Activated CD4-positive, alpha-beta T cell treated with anti-CD3 and anti-CD28 coated beads, Interleukin-2, amount 10 ng/mL, durations not matched to agents 7 days and 5 days (primary cell): Measurements from ENCODE around the gene LCN9. TPM values are rescaled to one million over a fixed set of nuclear protein-coding genes. Genes with fewer than 3 reads are reported as not detected.
"Not testable (repeated sequence)": the region's sequence is repeated elsewhere in the genome, so short reads cannot be mapped to it uniquely, and the experiment has no call there.

Experiments
- CTCF ChIA-PET: fragments of 350-600 bp; sonication (Branson Sonifier 250); formaldehyde crosslinking; loops from one replicate; lab custom pipeline; 2021; ENCODE audit warnings: antibody characterized with exemption; lab: Charles Lee
- POLR2A ChIA-PET: fragments of 350-600 bp; sonication (Branson Sonifier 250); formaldehyde crosslinking; loops from one replicate; lab custom pipeline; 2021; ENCODE audit warnings: antibody characterized with exemption; lab: Charles Lee
- DNase-seq: peaks from one replicate; pipeline ENCODE4 v3.0.0-alpha.2; 2020
- H3K27ac Mint-ChIP-seq: one replicate; pipeline ENCODE4 v1.8.0; 2021; ENCODE audit warnings: mild to moderate bottlenecking, moderate library complexity, mixed read lengths
- H3K27me3 Mint-ChIP-seq: one replicate; pipeline ENCODE4 v1.8.0; 2021; ENCODE audit warnings: mixed read lengths
- H3K36me3 Mint-ChIP-seq: one replicate; pipeline ENCODE4 v1.8.0; 2021; ENCODE audit warnings: low read depth, mixed read lengths
- H3K4me1 Mint-ChIP-seq: one replicate; pipeline ENCODE4 v1.8.0; 2021; ENCODE audit warnings: mixed read lengths
- H3K4me3 Mint-ChIP-seq: one replicate; pipeline ENCODE4 v1.8.0; 2021; ENCODE audit warnings: mild to moderate bottlenecking, moderate library complexity, mixed read lengths
- H3K9me3 Mint-ChIP-seq: one replicate; pipeline ENCODE4 v1.8.0; 2021; ENCODE audit warnings: mixed read lengths
- total RNA-seq, 2 experiments: library from RNA; stranded (reverse); gene quantifications; one replicate each; pipeline ENCODE4 v1.2.3, GENCODE V29; 2021

Gene LCN9
- total RNA-seq, 2 experiments from 2014 or later, result not detected

GRCh38 chr9:135624282-135624681, 38.8 kb upstream of the LCN9 start:
- CTCF ChIA-PET, result no interaction called here
- POLR2A ChIA-PET, result no interaction called here
- Mint-ChIP-seq H3K4me1 (no peaks in the 10 kb centered on the region), H3K9me3 (peaks cover 2% of the 10 kb centered on the region), H3K27ac (no peak overlapping the region), H3K4me3 (no peak overlapping the region), H3K27me3 (peaks cover 13% of the 10 kb centered on the region), H3K36me3 (no peaks in the 10 kb centered on the region)
- no peak for DNase-seq

- Mint-ChIP-seq H3K9me3 (no peaks in the 10 kb centered on the region), H3K27ac (no peak overlapping the region), H3K36me3 (no peaks in the 10 kb centered on the region), H3K4me1 (no peaks in the 10 kb centered on the region), H3K27me3 (peaks cover 7% of the 10 kb centered on the region), H3K4me3 (no peak overlapping the region)
- CTCF ChIA-PET, result interaction anchor here (0.5 kb wide), 1 partner anchor 1732 kb away, joined by 3 read pairs; no protein-coding TSS in a partner anchor
- DNase-seq, result no peak
- POLR2A ChIA-PET, result no interaction called here
Observed at GRCh38 chr9:135632841-135633240, 30.3 kb upstream of the LCN9 start.

GRCh38 chr9:135636930-135637530, 26.1 kb upstream of the LCN9 start:
- H3K36me3 Mint-ChIP-seq, DNase-seq, H3K27me3 Mint-ChIP-seq, H3K4me1 Mint-ChIP-seq, H3K4me3 Mint-ChIP-seq, H3K9me3 Mint-ChIP-seq, CTCF ChIA-PET, H3K27ac Mint-ChIP-seq, POLR2A ChIA-PET: not testable (repeated sequence)

- peaks cover 3% of the 10 kb centered on the region for H3K27me3 Mint-ChIP-seq
- H3K4me1 Mint-ChIP-seq, result no peaks in the 10 kb centered on the region
- no peaks in the 10 kb centered on the region for H3K36me3 Mint-ChIP-seq
- POLR2A ChIA-PET, result no interaction called here
- no peak within 1 kb of the TSS for H3K27ac Mint-ChIP-seq
- no peak within 1 kb of the TSS for H3K4me3 Mint-ChIP-seq
- DNase-seq, result no peak
- CTCF ChIA-PET, result no interaction called here
- H3K9me3 Mint-ChIP-seq, result peaks cover 6% of the 10 kb centered on the region
Observed at GRCh38 chr9:135639196-135639595, 23.9 kb upstream of the LCN9 start, which contains the start of gene GLT6D1. Gene GLT6D1, minus strand, starts transcription at chr9:135639540. Its CDS starts 353 bp downstream, at chr9:135639187.

GRCh38 chr9:135641047-135641446, 22.1 kb upstream of the LCN9 start:
- peaks cover 19% of the 10 kb centered on the region for H3K9me3 Mint-ChIP-seq
- no peak overlapping the region for H3K27ac Mint-ChIP-seq
- no peak for DNase-seq
- H3K27me3 Mint-ChIP-seq, result peaks cover 3% of the 10 kb centered on the region
- ChIA-PET CTCF (no interaction called here), POLR2A (no interaction called here)
- H3K4me3 Mint-ChIP-seq, result no peak overlapping the region
- no peaks in the 10 kb centered on the region for H3K36me3 Mint-ChIP-seq
- H3K4me1 Mint-ChIP-seq, result no peaks in the 10 kb centered on the region

- Mint-ChIP-seq H3K4me3 (no peak overlapping the region), H3K27ac (no peak overlapping the region), H3K4me1 (no peaks in the 10 kb centered on the region), H3K36me3 (no peaks in the 10 kb centered on the region), H3K27me3 (peaks cover 3% of the 10 kb centered on the region), H3K9me3 (peaks cover 22% of the 10 kb centered on the region)
- POLR2A ChIA-PET, result no interaction called here
- CTCF ChIA-PET, result interaction anchor here (0.5 kb wide), 1 partner anchor 1779 kb away, joined by 3 read pairs; no protein-coding TSS in a partner anchor
- DNase-seq, result no peak
Observed at GRCh38 chr9:135641745-135642144, 21.4 kb upstream of the LCN9 start.

GRCh38 chr9:135644631-135645218, 18.4 kb upstream of the LCN9 start:
- no peak for DNase-seq
- ChIA-PET POLR2A (no interaction called here), CTCF (no interaction called here)
- H3K4me1 Mint-ChIP-seq, result no peaks in the 10 kb centered on the region
- H3K4me3 Mint-ChIP-seq, result no peak overlapping the region
- H3K27me3 Mint-ChIP-seq, result peaks cover 3% of the 10 kb centered on the region
- no peak overlapping the region for H3K27ac Mint-ChIP-seq
- H3K36me3 Mint-ChIP-seq, result no peaks in the 10 kb centered on the region
- peaks cover 44% of the 10 kb centered on the region for H3K9me3 Mint-ChIP-seq

GRCh38 chr9:135647884-135648283, 15.2 kb upstream of the LCN9 start:
- Mint-ChIP-seq H3K4me3 (no peak overlapping the region), H3K27ac (no peak overlapping the region)

GRCh38 chr9:135648494-135649410, 14.4 kb upstream of the LCN9 start:
- Mint-ChIP-seq H3K36me3 (no peaks in the 10 kb centered on the region), H3K27me3 (peaks cover 3% of the 10 kb centered on the region), H3K9me3 (peaks cover 50% of the 10 kb centered on the region), H3K27ac (no peak overlapping the region), H3K4me3 (no peak overlapping the region), H3K4me1 (no peaks in the 10 kb centered on the region)
- ChIA-PET CTCF (no interaction called here), POLR2A (no interaction called here)
- DNase-seq, result no peak

More at GRCh38 chr9:135647884-135648283, 15.2 kb upstream of the LCN9 start:
- Mint-ChIP-seq H3K27me3 (peaks cover 3% of the 10 kb centered on the region), H3K4me1 (no peaks in the 10 kb centered on the region), H3K9me3 (peaks cover 53% of the 10 kb centered on the region), H3K36me3 (no peaks in the 10 kb centered on the region)
- ChIA-PET POLR2A (no interaction called here), CTCF (no interaction called here)
- no peak for DNase-seq

GRCh38 chr9:135649508-135649907, 13.6 kb upstream of the LCN9 start:
- Mint-ChIP-seq H3K9me3 (peaks cover 45% of the 10 kb centered on the region), H3K36me3 (no peaks in the 10 kb centered on the region), H3K4me1 (no peaks in the 10 kb centered on the region), H3K27me3 (peaks cover 3% of the 10 kb centered on the region), H3K4me3 (no peak overlapping the region), H3K27ac (no peak overlapping the region)
- no peak for DNase-seq
- CTCF ChIA-PET, result no interaction called here
- POLR2A ChIA-PET, result no interaction called here

- Mint-ChIP-seq H3K4me3 (no peak overlapping the region), H3K9me3 (peaks cover 36% of the 10 kb centered on the region), H3K27ac (no peak overlapping the region), H3K4me1 (no peaks in the 10 kb centered on the region), H3K36me3 (no peaks in the 10 kb centered on the region), H3K27me3 (no peaks in the 10 kb centered on the region)
- CTCF ChIA-PET, result no interaction called here
- POLR2A ChIA-PET, result no interaction called here
- DNase-seq, result no peak
Observed at GRCh38 chr9:135650408-135650807, 12.7 kb upstream of the LCN9 start.

GRCh38 chr9:135655317-135655716, 7.8 kb upstream of the LCN9 start:
- ChIA-PET POLR2A (no interaction called here), CTCF (no interaction called here)
- DNase-seq, result no peak
- Mint-ChIP-seq H3K4me3 (no peak overlapping the region), H3K27ac (no peak overlapping the region), H3K4me1 (no peaks in the 10 kb centered on the region), H3K27me3 (no peaks in the 10 kb centered on the region), H3K9me3 (peaks cover 3% of the 10 kb centered on the region), H3K36me3 (no peaks in the 10 kb centered on the region)

- ChIA-PET CTCF (no interaction called here), POLR2A (no interaction called here)
- Mint-ChIP-seq H3K27me3 (no peaks in the 10 kb centered on the region), H3K4me3 (no peak overlapping the region), H3K9me3 (no peaks in the 10 kb centered on the region), H3K4me1 (no peaks in the 10 kb centered on the region), H3K27ac (no peak overlapping the region), H3K36me3 (no peaks in the 10 kb centered on the region)
- no peak for DNase-seq
Observed at GRCh38 chr9:135657416-135657815, 5.7 kb upstream of the LCN9 start.
